Stomach smooth muscle (tissue), 2 donors: ENCODE data around the gene CMTM4.
"Not testable (repeated sequence)": the region's sequence is repeated elsewhere in the genome, so short reads cannot be mapped to it uniquely, and the experiment has no call there.

Experiments
- H3K27ac ChIP-seq: one replicate; pipeline ENCODE4 v1.7.0; 2013; ENCODE audit warnings: mild to moderate bottlenecking, low read length, inconsistent platforms
- H3K27me3 ChIP-seq, 2 donors: one replicate each; pipeline ENCODE4 v1.7.0; 2013; ENCODE audit warnings: low read length in 2 of 2; ENCODE audit not compliant: insufficient read depth in 2 of 2, control insufficient read depth in 1 of 2
- H3K36me3 ChIP-seq, 2 donors: one replicate each; pipeline ENCODE4 v1.7.0; 2013; ENCODE audit warnings: low read length in 2 of 2; ENCODE audit not compliant: control insufficient read depth in 2 of 2, insufficient read depth in 2 of 2
- H3K4me1 ChIP-seq: one replicate; pipeline ENCODE4 v1.7.0; 2013; ENCODE audit warnings: low read length; ENCODE audit not compliant: control insufficient read depth, insufficient read depth
- H3K4me3 ChIP-seq, 2 donors: one replicate each; pipeline ENCODE4 v1.7.0; 2013; ENCODE audit warnings: low read length in 2 of 2
- H3K9ac ChIP-seq, 2 donors: one replicate each; pipeline ENCODE4 v1.7.0; 2013; ENCODE audit warnings: low read length in 2 of 2, mild to moderate bottlenecking in 1 of 2
- H3K9me3 ChIP-seq, 2 donors: one replicate each; pipeline ENCODE4 v1.7.0; 2013; ENCODE audit warnings: low read length in 2 of 2; ENCODE audit not compliant: control insufficient read depth in 2 of 2
- donor health status: healthy.
- donor health status: Pancreatic carcinoma.

CMTM4 gene

GRCh38 chr16:66575060-66575459, 121.5 kb downstream of the CMTM4 start:
- H3K4me3 ChIP-seq, result no peak overlapping the region
- no peak overlapping the region for H3K27ac ChIP-seq
- no peaks in the 10 kb centered on the region for H3K36me3 ChIP-seq
- peaks cover 22 to 26% of the 10 kb centered on the region in 2 donors for H3K27me3 ChIP-seq
- H3K4me1 ChIP-seq, result peaks cover 10% of the 10 kb centered on the region
- no peaks in the 10 kb centered on the region for H3K9me3 ChIP-seq
- no peak overlapping the region for H3K9ac ChIP-seq

- Histone ChIP-seq H3K4me3 (no peak overlapping the region), H3K27me3 (peaks cover 20 to 22% of the 10 kb centered on the region in 2 donors), H3K4me1 (peaks cover 10% of the 10 kb centered on the region), H3K36me3 (no peaks in the 10 kb centered on the region), H3K27ac (no peak overlapping the region), H3K9me3 (no peaks in the 10 kb centered on the region), H3K9ac (no peak overlapping the region)
Observed at GRCh38 chr16:66574531-66574930, 122.0 kb downstream of the CMTM4 start.

GRCh38 chr16:66574081-66574480, 122.5 kb downstream of the CMTM4 start:
- Histone ChIP-seq H3K9ac (no peak overlapping the region), H3K4me1 (peaks cover 9% of the 10 kb centered on the region), H3K4me3 (no peak overlapping the region), H3K27me3 (peaks cover 16 to 18% of the 10 kb centered on the region in 2 donors), H3K36me3 (no peaks in the 10 kb centered on the region), H3K9me3 (no peaks in the 10 kb centered on the region), H3K27ac (no peak overlapping the region)

DNA sequence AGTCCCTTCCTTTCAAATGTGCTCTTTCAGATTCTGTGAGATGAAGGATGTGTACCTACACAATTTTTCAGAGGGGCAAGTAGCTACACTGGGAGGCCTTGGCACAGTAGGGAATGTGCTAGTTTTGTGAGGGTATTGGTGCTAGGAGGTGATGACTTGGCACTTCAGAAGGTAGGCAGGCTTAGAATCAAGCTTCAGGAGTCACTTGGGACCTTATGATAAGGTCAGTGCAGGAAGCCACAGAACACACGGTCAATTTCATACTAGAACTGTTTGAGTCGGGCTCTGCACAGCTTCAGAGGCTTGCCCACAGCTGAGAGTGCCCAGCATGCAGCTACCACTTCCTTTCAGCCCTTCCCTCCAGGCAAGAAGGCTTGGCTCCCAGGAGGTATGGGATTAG, 124.2 kb downstream of the CMTM4 start:
- Histone ChIP-seq H3K9ac (no peak overlapping the region), H3K4me1 (no peaks in the 10 kb centered on the region), H3K27me3 (peaks cover 0 to 2% of the 10 kb centered on the region in 2 donors), H3K4me3 (no peak overlapping the region), H3K9me3 (no peaks in the 10 kb centered on the region), H3K27ac (no peak overlapping the region), H3K36me3 (no peaks in the 10 kb centered on the region)

- H3K9ac ChIP-seq, result no peak overlapping the region
Observed at GRCh38 chr16:66569827-66570405, 126.6 kb downstream of the CMTM4 start.

GRCh38 chr16:66569131-66569530, 127.4 kb downstream of the CMTM4 start:
- H3K4me1 ChIP-seq, result no peaks in the 10 kb centered on the region
- no peak overlapping the region for H3K27ac ChIP-seq
- H3K9me3 ChIP-seq, result no peaks in the 10 kb centered on the region
- H3K9ac ChIP-seq, result no peak overlapping the region
- H3K36me3 ChIP-seq, result peaks cover 0 to 2% of the 10 kb centered on the region in 2 donors
- H3K4me3 ChIP-seq, result no peak overlapping the region
- no peaks in the 10 kb centered on the region for H3K27me3 ChIP-seq

More at GRCh38 chr16:66569827-66570405, 126.6 kb downstream of the CMTM4 start:
- no peaks in the 10 kb centered on the region for H3K4me1 ChIP-seq
- no peak overlapping the region for H3K27ac ChIP-seq
- no peak overlapping the region for H3K4me3 ChIP-seq
- no peaks in the 10 kb centered on the region for H3K9me3 ChIP-seq
- no peaks in the 10 kb centered on the region for H3K36me3 ChIP-seq
- no peaks in the 10 kb centered on the region for H3K27me3 ChIP-seq

GRCh38 chr16:66568355-66568754, 128.2 kb downstream of the CMTM4 start:
- H3K4me1 ChIP-seq, result no peaks in the 10 kb centered on the region
- no peaks in the 10 kb centered on the region for H3K9me3 ChIP-seq
- peaks cover 0 to 2% of the 10 kb centered on the region in 2 donors for H3K36me3 ChIP-seq
- H3K9ac ChIP-seq, result no peak overlapping the region
- H3K4me3 ChIP-seq, result no peak overlapping the region
- H3K27ac ChIP-seq, result no peak overlapping the region
- H3K27me3 ChIP-seq, result no peaks in the 10 kb centered on the region

DNA sequence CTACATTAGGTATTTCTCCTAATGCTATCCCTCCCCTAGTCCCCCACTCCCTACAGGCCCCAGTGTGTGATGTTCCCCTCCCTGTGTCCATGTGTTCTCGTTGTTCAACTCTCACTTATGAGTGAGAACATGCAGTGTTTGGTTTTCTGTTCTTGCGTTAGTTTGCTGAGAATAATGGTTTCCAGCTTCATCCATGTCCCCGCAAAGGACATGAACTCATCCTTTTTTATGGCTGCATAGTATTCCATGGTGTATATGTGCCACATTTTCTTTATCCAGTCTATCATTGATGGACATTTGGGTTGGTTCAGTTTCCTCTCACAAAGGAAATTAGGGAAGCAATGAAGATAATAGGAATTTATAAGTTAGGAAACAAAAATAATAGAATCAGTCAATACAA, 129.3 kb downstream of the CMTM4 start:
- not testable (repeated sequence) for H3K4me3 ChIP-seq, H3K9me3 ChIP-seq, H3K36me3 ChIP-seq, H3K27ac ChIP-seq, H3K9ac ChIP-seq, H3K27me3 ChIP-seq, H3K4me1 ChIP-seq

DNA sequence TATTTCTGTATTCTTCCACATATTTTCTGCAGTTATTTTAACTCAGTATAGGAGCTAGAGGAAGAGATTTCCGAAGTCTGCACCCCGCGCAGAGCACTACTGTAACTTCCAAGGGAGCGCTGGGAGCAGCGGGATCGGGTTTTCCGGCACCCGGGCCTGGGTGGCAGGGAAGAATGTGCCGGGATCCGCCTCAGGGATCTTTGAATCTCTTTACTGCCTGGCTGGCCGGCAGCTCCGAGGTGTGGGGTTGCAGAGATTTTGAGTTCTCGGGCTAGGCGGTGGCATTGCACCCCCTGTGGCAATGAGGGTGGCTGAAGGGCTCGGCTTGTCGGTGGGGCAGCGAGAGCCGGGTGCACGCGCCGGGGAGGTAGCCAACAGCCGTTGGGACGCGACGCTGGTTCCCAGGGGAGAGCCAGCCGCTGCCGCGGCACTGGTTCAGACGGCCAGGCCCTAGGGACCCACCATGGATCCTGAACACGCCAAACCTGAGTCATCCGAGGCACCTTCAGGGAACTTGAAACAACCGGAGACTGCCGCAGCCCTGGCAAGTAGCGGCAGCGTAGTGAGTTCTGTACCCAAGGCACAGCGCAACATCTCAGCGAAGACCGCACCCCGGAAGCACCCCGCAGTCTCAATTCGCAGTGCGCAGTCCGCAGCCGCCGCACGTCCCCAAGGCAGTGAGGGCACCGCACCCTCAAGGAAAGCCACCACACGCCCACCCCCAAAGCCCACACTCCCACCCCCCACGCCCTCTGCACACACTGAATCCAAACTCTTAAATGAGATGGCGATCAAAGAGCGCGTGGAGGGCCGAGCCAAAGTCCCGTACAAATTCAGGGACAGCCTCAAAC, 130.3 kb downstream of the CMTM4 start, which contains the start of gene CMTM1:
Gene CMTM1 (plus strand): TSS at position 389 of the 851 bp plus-strand sequence. CDS start 75 bp downstream, at position 464.
- H3K27me3 ChIP-seq, result no peaks in the 10 kb centered on the region
- H3K27ac ChIP-seq, result no peak within 1 kb of the TSS
- H3K9ac ChIP-seq, result no peak within 1 kb of the TSS
- peaks cover 0 to 2% of the 10 kb centered on the region in 2 donors for H3K36me3 ChIP-seq
- H3K4me1 ChIP-seq, result peaks cover 2% of the 10 kb centered on the region
- no peaks in the 10 kb centered on the region for H3K9me3 ChIP-seq
- H3K4me3 ChIP-seq, result no peak within 1 kb of the TSS
